GM21526 (cell line): ENCODE results near the gene CCL20.
A peak's percentile ranks its signal among the peaks of the same experiment; 100 is the strongest.
"Not testable (repeated sequence)": the region's sequence is repeated elsewhere in the genome, so short reads cannot be mapped to it uniquely, and the experiment has no call there.

ENCODE experiments used
- ATAC-seq: cut with Tn5 transposase; IDR thresholded peaks from one replicate; pipeline ENCODE4 v1.9.1; 2021; ENCODE audit warnings: moderate library complexity; ENCODE audit not compliant: unreplicated experiment, low FRiP score

Gene CCL20

GRCh38 chr2:227813562-227814353 is at the start of gene CCL20:
Gene CCL20, plus strand, starts transcription at chr2:227813842. Its CDS starts 70 bp downstream, at chr2:227813912.
- no peak for ATAC-seq

- peak; percentile 17 for ATAC-seq
Observed at GRCh38 chr2:227765788-227766372, 47.8 kb upstream of the CCL20 start.

GRCh38 chr2:227766373-227766883 is 47.2 kb upstream of the CCL20 start:
- ATAC-seq, result peak; percentile 98

GRCh38 chr2:227767830-227768229 is 45.8 kb upstream of the CCL20 start:
- ATAC-seq, result no peak

GRCh38 chr2:227772197-227772661 is 41.4 kb upstream of the CCL20 start:
- no peak for ATAC-seq

GRCh38 chr2:227772932-227773331 is 40.7 kb upstream of the CCL20 start:
- ATAC-seq, result no peak

- ATAC-seq, result no peak
Observed at GRCh38 chr2:227774011-227774624, 39.5 kb upstream of the CCL20 start.

- ATAC-seq, result no peak
Observed at GRCh38 chr2:227774895-227775842, 38.5 kb upstream of the CCL20 start.

GRCh38 chr2:227780981-227781615 is 32.5 kb upstream of the CCL20 start:
- ATAC-seq, result no peak

- no peak for ATAC-seq
Observed at GRCh38 chr2:227781841-227782240, 31.8 kb upstream of the CCL20 start.

- ATAC-seq, result peak; percentile 4
Observed at GRCh38 chr2:227782804-227783203, 30.8 kb upstream of the CCL20 start.

- ATAC-seq, result peak; percentile 99
Observed at GRCh38 chr2:227783404-227784138, 30.1 kb upstream of the CCL20 start.

GRCh38 chr2:227785293-227785692 is 28.3 kb upstream of the CCL20 start:
- ATAC-seq, result no peak

- no peak for ATAC-seq
Observed at GRCh38 chr2:227788561-227789018, 25.1 kb upstream of the CCL20 start.

- ATAC-seq, result no peak
Observed at GRCh38 chr2:227789803-227790202, 23.8 kb upstream of the CCL20 start.

- no peak for ATAC-seq
Observed at GRCh38 chr2:227793148-227793712, 20.4 kb upstream of the CCL20 start.

- ATAC-seq, result no peak
Observed at GRCh38 chr2:227796045-227796711, 17.5 kb upstream of the CCL20 start.

- ATAC-seq, result not testable (repeated sequence)
Observed at GRCh38 chr2:227796768-227797167, 16.9 kb upstream of the CCL20 start.
